ENCODE results near the gene ONECUT1. TPM values are rescaled to one million over a fixed set of nuclear protein-coding genes. Genes with fewer than 3 reads are reported as not detected.

Gene ONECUT1
- total and polyA plus RNA-seq, 2 of the 8 experiments (the other 6 are each of a cell fraction or from before 2014, with no cell fraction given) = 0.65 to 6.4 TPM

DNA sequence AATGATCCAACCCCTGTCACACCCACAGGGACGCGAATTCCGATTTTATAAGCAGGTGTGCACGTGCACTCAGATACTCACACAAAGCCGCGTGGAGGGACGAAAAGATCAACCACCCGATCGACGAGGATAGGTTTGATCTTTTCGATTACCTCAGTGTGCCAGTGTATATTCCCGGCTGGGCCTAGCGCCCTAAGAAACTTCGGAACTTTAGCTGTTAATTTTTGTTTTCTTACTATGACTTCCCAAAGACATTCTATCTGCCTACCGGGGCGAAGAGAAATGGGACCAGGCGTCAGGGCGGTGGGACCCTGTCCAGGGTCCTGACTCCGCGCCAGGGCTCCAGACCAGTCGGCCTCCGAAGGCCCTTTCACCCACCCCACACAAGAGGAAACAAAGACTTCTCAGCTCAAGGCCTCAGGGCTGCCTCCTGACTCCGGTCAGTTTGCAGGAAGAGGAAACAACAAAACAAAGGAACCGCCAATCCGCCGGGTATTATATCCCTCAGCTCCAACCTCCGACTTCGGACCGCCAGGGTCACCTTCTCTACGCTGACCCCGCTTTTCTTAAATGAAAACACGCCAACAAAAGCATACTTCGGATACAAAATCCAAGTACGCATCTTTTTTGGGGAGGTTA lies 6.8 kb downstream of the ONECUT1 start (continued):
- no peak for TF ChIP-seq SP4 (IDR thresholded peaks at IDR 0.05; ENCODE audit: low read length)
- no peak for TF ChIP-seq ASH2L (IDR thresholded peaks at IDR 0.05; ENCODE audit: low read length)
- peak; percentile 25; the same call in 1 of the 2 replicates for TF ChIP-seq MAX (IDR thresholded peaks at IDR 0.05)
- TF ChIP-seq USF2 (IDR thresholded peaks at IDR 0.05; ENCODE audit: low read length) = no peak
- TF ChIP-seq EGR1 (IDR thresholded peaks at IDR 0.05; ENCODE audit: borderline replicate concordance, low read depth, low read length) = 0 out of 2 replicates have a peak, but pooled peaks have one; percentile 38
- peak; percentile 38 to 95; a peak in 3 of 4 replicates for TF ChIP-seq HDAC2 (IDR thresholded peaks at IDR 0.05; ENCODE audit: borderline replicate concordance in 1 of 2, low read depth in 2 of 2, low read length in 2 of 2)
- 0 out of 2 replicates have a peak, but pooled peaks have one; percentile 6 for TF ChIP-seq KDM1A (IDR thresholded peaks at IDR 0.05; ENCODE audit: borderline replicate concordance, low read length)
- 0 out of 2 replicates have a peak, but pooled peaks have one; percentile 17 for TF ChIP-seq SRF (IDR thresholded peaks at IDR 0.05; ENCODE audit: low read depth, low read length)
- no peak for TF ChIP-seq EZH2 (IDR thresholded peaks at IDR 0.05; ENCODE audit: low read depth, low read length, severe bottlenecking)
- TF ChIP-seq, protein P1, sequence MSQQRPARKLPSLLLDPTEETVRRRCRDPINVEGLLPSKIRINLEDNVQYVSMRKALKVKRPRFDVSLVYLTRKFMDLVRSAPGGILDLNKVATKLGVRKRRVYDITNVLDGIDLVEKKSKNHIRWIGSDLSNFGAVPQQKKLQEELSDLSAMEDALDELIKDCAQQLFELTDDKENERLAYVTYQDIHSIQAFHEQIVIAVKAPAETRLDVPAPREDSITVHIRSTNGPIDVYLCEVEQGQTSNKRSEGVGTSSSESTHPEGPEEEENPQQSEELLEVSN (IDR thresholded peaks at IDR 0.05) = 0 out of 2 replicates have a peak, but pooled peaks have one; percentile 27
- TF ChIP-seq FOSL1 (IDR thresholded peaks at IDR 0.05; ENCODE audit: insufficient read depth, low read depth, low read length) = no peak
- peak; percentile 73 for TF ChIP-seq TBP (IDR thresholded peaks at IDR 0.05; ENCODE audit: low read depth, low read length)
- peak; percentile 44; the same call in 1 of the 2 replicates for TF ChIP-seq GABPA (IDR thresholded peaks at IDR 0.05; ENCODE audit: borderline replicate concordance, insufficient read depth, low read length)
- no peak for TF ChIP-seq POU5F1 (IDR thresholded peaks at IDR 0.05; ENCODE audit: low read depth, low read length)
